Caco-2 (cell line): Measurements from ENCODE around the gene NOS1AP. TPM values are rescaled to one million over a fixed set of nuclear protein-coding genes. Genes with fewer than 3 reads are reported as not detected.

Experiments
- BruUV-seq: library from RNA; stranded (reverse); fragments of 400-500 nt; replicated peaks from 2 replicates; lab custom pipeline; 2021; lab: Mats Ljungman, UMichigan
- CTCF ChIA-PET: fragments of 300-600 bp; sonication (Branson Sonifier 250); formaldehyde crosslinking; loops from one replicate; lab custom pipeline; 2022; ENCODE audit warnings: antibody characterized with exemption; lab: Charles Lee
- POLR2A ChIA-PET: fragments of 300-600 bp; sonication (Branson Sonifier 250); formaldehyde crosslinking; loops from one replicate; lab custom pipeline; 2022; ENCODE audit warnings: antibody characterized with exemption; lab: Charles Lee
- DNase-seq, 2 experiments: peaks; one replicate each; pipeline versions ENCODE4 v3.0.0 to v3.0.0-alpha.2; 2020 to 2022
- H3K27me3 ChIP-seq: replicated peaks from 2 replicates; pipeline ENCODE4 v1.6.0; 2011; ENCODE audit warnings: low read length; ENCODE audit not compliant: control insufficient read depth, insufficient read depth
- H3K36me3 ChIP-seq: 2 replicates; pipeline ENCODE4 v1.5.1; 2011; ENCODE audit warnings: low read length; ENCODE audit not compliant: control insufficient read depth, insufficient read depth
- H3K4me1 ChIP-seq: fragments of 250-450 bp; sonication (Bioruptor Pico); 2 replicates; pipeline ENCODE4 v1.5.1; 2020; ENCODE audit warnings: mild to moderate bottlenecking
- H3K4me3 ChIP-seq: 2 replicates; pipeline ENCODE4 v1.5.1; 2011; ENCODE audit warnings: low read depth, mild to moderate bottlenecking, control low read depth, low read length
- H3K9me3 ChIP-seq: fragments of 250-450 bp; sonication (Bioruptor Pico); 2 replicates; pipeline ENCODE4 v1.5.1; 2020; ENCODE audit warnings: mild to moderate bottlenecking, moderate library complexity
- H3K27ac Mint-ChIP-seq: one replicate; pipeline ENCODE4 v1.8.0; 2022; ENCODE audit warnings: mixed read lengths; ENCODE audit not compliant: unreplicated experiment
- H3K27me3 Mint-ChIP-seq: one replicate; pipeline ENCODE4 v1.8.0; 2022; ENCODE audit warnings: mixed read lengths; ENCODE audit not compliant: insufficient read depth, unreplicated experiment
- H3K36me3 Mint-ChIP-seq: one replicate; pipeline ENCODE4 v1.8.0; 2022; ENCODE audit warnings: mild to moderate bottlenecking, mixed read lengths; ENCODE audit not compliant: insufficient read depth, unreplicated experiment
- H3K4me1 Mint-ChIP-seq: one replicate; pipeline ENCODE4 v1.8.0; 2022; ENCODE audit warnings: low read depth, mixed read lengths; ENCODE audit not compliant: unreplicated experiment
- H3K4me3 Mint-ChIP-seq: one replicate; pipeline ENCODE4 v1.8.0; 2022; ENCODE audit warnings: mild to moderate bottlenecking, moderate library complexity, mixed read lengths; ENCODE audit not compliant: unreplicated experiment
- H3K9me3 Mint-ChIP-seq: one replicate; pipeline ENCODE4 v1.8.0; 2022; ENCODE audit warnings: mixed read lengths; ENCODE audit not compliant: unreplicated experiment
- intact Hi-C: fragments of 100-400 bp; cut with micrococcal nuclease; formaldehyde crosslinking; loops from one replicate; pipeline ENCODE4 v1.10.0; 2022; ENCODE audit not compliant: unreplicated experiment
- total RNA-seq: library from RNA; stranded (reverse); gene quantifications from 2 replicates; pipeline ENCODE4 v1.2.3, GENCODE V29; 2022
- TF ChIP-seq, protein P1 (sequence below), 2 experiments: fragments of 200-600 bp in 1 of 2; IDR thresholded peaks; 1 replicate in 1 of 2; 2 replicates in 1 of 2; pipeline versions ENCODE4 v1.5.1 to v1.8.0; 2011 to 2022; ENCODE audit warnings: antibody characterized with exemption in 1 of 2, control low read depth in 1 of 2, inconsistent platforms in 1 of 2, low read depth in 1 of 2, low read length in 1 of 2, mild to moderate bottlenecking in 1 of 2, moderate library complexity in 1 of 2; ENCODE audit not compliant: insufficient read depth in 1 of 2, severe bottlenecking in 1 of 2, unreplicated experiment in 1 of 2

NOS1AP gene
- total RNA-seq, 1 experiment from 2014 or later, result 5.5 TPM

DNA sequence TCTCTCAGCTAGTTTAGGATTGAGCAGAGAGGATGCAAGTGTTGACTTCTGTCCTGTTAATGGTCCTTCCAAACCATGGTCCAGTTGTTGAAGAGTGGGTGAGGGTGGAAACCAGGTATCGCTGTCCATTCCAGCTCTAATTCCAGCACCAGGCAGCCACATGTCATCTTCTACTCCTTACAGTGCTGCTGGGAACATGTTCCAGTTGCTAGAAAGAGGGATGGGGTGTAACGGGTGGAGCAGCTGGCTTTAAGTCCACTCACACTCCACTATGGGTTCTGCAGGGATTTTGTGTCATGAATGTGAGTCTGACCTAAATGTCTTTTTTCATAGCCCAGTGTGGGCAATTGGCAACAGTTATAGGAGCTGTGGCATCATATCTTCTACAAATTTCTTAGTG lies 25.2 kb downstream of the NOS1AP start:
- no peaks in the 10 kb centered on the region for H3K9me3 Mint-ChIP-seq
- Histone ChIP-seq H3K4me1 (peaks cover 8% of the 10 kb centered on the region), H3K9me3 (no peaks in the 10 kb centered on the region), H3K36me3 (no peaks in the 10 kb centered on the region), H3K4me3 (no peak overlapping the region), H3K27me3 (no peaks in the 10 kb centered on the region)
- BruUV-seq, result no TSS peak
- no peak overlapping the region for H3K4me3 Mint-ChIP-seq
- CTCF ChIA-PET, result no interaction called here
- intact Hi-C loops, result no loop called here
- DNase-seq, result no peak
- POLR2A ChIA-PET, result no interaction called here
- H3K4me1 Mint-ChIP-seq, result peaks cover 9% of the 10 kb centered on the region
- no peaks in the 10 kb centered on the region for H3K36me3 Mint-ChIP-seq
- H3K27me3 Mint-ChIP-seq, result no peaks in the 10 kb centered on the region
- no peak overlapping the region for H3K27ac Mint-ChIP-seq
- TF ChIP-seq, protein P1, sequence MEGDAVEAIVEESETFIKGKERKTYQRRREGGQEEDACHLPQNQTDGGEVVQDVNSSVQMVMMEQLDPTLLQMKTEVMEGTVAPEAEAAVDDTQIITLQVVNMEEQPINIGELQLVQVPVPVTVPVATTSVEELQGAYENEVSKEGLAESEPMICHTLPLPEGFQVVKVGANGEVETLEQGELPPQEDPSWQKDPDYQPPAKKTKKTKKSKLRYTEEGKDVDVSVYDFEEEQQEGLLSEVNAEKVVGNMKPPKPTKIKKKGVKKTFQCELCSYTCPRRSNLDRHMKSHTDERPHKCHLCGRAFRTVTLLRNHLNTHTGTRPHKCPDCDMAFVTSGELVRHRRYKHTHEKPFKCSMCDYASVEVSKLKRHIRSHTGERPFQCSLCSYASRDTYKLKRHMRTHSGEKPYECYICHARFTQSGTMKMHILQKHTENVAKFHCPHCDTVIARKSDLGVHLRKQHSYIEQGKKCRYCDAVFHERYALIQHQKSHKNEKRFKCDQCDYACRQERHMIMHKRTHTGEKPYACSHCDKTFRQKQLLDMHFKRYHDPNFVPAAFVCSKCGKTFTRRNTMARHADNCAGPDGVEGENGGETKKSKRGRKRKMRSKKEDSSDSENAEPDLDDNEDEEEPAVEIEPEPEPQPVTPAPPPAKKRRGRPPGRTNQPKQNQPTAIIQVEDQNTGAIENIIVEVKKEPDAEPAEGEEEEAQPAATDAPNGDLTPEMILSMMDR (IDR thresholded peaks at IDR 0.05; ENCODE audit: insufficient read depth in 1 of 2, low read depth in 1 of 2, low read length in 1 of 2, severe bottlenecking in 1 of 2, unreplicated experiment in 1 of 2), result no peak

DNA sequence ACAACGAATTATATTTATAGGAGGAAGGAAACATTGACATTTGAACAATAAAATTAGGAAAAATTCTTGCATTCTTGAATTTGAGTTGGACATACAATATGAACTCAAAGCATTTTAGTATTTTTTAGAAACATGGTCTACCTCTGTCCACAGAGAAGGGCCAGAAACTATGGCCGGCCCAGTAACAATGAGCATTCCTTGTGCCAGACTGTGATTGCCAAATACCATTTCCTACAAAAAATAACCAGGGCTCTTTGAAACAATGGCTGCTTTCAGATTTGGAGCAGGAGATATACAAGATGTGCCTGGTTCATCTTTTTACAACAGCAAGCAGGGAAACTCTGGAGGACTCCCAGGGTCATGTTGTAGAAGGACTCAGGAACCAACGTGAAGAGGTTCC lies 38.4 kb downstream of the NOS1AP start:
- Mint-ChIP-seq H3K27me3 (peaks cover under 1% of the 10 kb centered on the region), H3K4me1 (peaks cover 2% of the 10 kb centered on the region), H3K9me3 (peaks cover 24% of the 10 kb centered on the region), H3K36me3 (no peaks in the 10 kb centered on the region), H3K27ac (no peak overlapping the region), H3K4me3 (no peak overlapping the region)
- H3K9me3 ChIP-seq, result no peaks in the 10 kb centered on the region
- BruUV-seq, result no TSS peak
- intact Hi-C loops, result no loop called here
- H3K4me3 ChIP-seq, result no peak overlapping the region
- ChIA-PET CTCF (no interaction called here), POLR2A (no interaction called here)
- TF ChIP-seq, protein P1 (IDR thresholded peaks at IDR 0.05; ENCODE audit: insufficient read depth in 1 of 2, low read depth in 1 of 2, low read length in 1 of 2, severe bottlenecking in 1 of 2, unreplicated experiment in 1 of 2), result no peak
- DNase-seq, result no peak
- no peaks in the 10 kb centered on the region for H3K27me3 ChIP-seq
- no peaks in the 10 kb centered on the region for H3K4me1 ChIP-seq
- H3K36me3 ChIP-seq, result no peaks in the 10 kb centered on the region

DNA sequence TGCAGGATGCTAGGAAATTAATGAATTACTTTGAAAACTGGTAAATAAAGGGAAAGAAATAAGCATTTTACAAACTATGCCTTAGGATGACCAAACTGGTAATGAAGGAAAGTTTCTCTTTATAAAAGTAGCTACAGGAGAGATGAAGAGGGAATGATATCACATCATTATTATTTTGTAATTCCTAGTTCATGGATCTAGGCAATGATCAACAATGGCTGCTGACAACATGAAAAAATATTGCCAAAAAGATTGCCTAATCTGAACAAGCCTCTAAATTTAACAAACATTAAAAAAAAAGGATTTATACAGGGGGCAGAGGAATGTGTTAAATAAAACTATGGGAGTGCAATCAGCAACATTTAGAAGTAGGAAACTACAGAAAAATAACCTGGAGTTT lies 38.9 kb downstream of the NOS1AP start:
- Mint-ChIP-seq H3K9me3 (peaks cover 19% of the 10 kb centered on the region), H3K27ac (no peak overlapping the region), H3K4me1 (no peaks in the 10 kb centered on the region), H3K27me3 (no peaks in the 10 kb centered on the region), H3K4me3 (no peak overlapping the region), H3K36me3 (no peaks in the 10 kb centered on the region)
- intact Hi-C loops, result no loop called here
- Histone ChIP-seq H3K4me1 (no peaks in the 10 kb centered on the region), H3K27me3 (no peaks in the 10 kb centered on the region), H3K36me3 (no peaks in the 10 kb centered on the region), H3K4me3 (no peak overlapping the region), H3K9me3 (no peaks in the 10 kb centered on the region)
- POLR2A ChIA-PET, result no interaction called here
- TF ChIP-seq, protein P1 (IDR thresholded peaks at IDR 0.05; ENCODE audit: insufficient read depth in 1 of 2, low read depth in 1 of 2, low read length in 1 of 2, severe bottlenecking in 1 of 2, unreplicated experiment in 1 of 2), result no peak
- DNase-seq, result no peak
- CTCF ChIA-PET, result no interaction called here
- no TSS peak for BruUV-seq
